NCI-H2081 treated with DMSO at 0.1 percent for 48 hours (cell line): ENCODE data around the gene BANF1.
"Not testable (repeated sequence)": the region's sequence is repeated elsewhere in the genome, so short reads cannot be mapped to it uniquely, and the experiment has no call there.

Source experiments
- DNase-seq: peaks from one replicate; lab custom pipeline; 2025; lab: John Stamatoyannopoulos, UW

BANF1 gene

DNA sequence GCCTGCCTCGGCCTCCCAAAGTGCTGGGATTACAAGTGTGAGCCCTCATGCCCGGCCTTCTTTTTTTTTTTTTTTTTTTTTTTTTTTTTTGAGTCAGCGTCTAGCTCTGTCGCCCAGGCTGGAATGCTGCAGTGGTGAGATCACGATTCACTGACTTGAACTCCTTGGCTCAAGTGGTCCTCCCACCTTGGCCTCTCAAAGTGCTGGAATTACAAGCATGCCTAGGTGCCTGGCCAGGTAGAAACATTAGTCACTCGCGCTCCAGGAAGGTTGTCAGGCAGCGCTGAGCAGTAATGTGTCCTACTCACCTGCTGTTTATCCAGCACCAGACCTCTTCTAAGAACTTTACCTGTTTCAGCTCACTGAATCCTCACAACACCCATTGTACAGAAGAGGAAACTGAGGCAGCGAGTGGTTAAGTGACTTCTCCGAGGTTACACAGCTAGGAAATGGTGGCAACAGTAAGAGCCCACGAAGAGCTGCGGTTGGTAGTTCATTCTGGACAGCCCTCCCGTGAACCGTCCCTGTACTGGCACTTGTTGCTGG lies 9.0 kb downstream of the BANF1 start:
- DNase-seq: no peak

GRCh38 chr11:66011785-66012303 lies 9.5 kb downstream of the BANF1 start, which contains the start of gene CST6:
TSS of gene CST6 (plus strand) at chr11:66012008. CDS start at chr11:66012045, 37 bp downstream.
- DNase-seq: no peak

DNA sequence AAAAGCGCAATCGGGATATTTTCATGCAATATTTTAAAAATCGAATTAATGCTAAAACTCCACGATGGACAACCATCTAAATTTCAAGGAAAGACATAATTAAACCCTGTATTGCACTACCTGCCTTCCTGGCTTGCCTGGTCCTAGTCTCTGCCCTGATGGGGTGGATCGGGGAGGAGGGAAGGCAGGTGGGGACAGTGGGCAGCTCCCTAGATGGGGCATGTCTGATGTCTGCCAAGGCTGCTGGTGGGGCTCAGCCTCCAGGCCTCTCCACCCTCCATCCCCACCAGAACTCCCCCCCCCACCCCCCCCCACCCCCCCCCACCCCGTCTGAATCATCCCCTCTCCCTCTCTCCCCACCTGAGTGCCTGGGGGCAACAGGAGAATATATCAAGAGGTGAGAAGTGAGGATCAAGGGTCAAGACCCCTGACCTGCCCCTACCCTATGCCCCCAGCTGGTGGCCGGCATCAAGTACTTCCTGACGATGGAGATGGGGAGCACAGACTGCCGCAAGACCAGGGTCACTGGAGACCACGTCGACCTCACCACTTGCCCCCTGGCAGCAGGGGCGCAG lies 10.2 kb downstream of the BANF1 start:
- no peak for DNase-seq

GRCh38 chr11:66012946-66013761 lies 10.9 kb downstream of the BANF1 start:
- no peak for DNase-seq

DNA sequence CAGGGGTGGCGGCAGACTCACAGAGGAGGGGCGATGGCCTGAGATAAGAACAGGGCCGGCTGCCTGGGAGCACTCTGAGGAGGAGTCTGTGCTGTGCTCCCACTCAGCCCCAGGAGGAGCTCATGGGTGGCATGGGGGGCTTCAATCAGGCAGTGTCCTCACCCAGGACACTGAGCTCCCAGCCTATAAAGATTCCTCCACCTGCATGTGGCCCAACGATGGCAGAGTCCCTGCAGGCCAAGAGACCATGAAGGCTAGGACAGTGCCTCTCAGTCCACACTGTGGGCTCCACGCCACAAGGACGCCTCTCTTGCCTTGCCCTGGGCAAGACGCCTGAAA lies 11.4 kb downstream of the BANF1 start:
- DNase-seq: no peak

DNA sequence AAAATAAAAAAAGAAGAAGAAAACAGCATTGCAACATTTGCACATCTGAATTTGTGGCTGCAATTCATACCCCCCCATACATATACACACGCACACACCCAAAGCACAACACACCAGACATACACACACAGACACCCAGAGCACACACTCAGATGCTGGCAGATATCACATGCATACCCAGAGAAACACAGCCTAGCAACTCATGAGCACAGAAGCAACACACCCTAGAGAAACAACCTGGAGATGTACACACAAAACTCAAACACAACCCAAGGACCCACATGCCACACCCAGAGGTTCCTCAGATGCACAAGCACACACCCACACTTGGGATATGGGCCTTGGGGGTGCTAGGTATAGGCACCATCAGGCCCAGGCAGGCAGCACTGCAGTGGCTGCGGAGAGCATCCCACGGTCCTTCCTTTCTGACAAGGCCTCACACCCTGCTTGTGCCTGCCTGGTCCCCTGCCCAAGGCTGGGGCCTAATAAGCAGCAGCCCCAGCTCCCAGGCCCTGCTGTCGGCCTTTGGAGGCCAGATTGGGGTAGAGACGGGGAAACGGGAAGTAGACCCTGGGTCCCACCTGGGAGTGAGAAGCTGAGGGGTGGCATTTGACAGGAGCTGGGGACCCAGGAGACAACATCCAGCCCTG lies 12.6 kb downstream of the BANF1 start:
- no peak for DNase-seq

- DNase-seq: no peak
Measured at GRCh38 chr11:66015454-66015881, 13.2 kb downstream of the BANF1 start.

DNA sequence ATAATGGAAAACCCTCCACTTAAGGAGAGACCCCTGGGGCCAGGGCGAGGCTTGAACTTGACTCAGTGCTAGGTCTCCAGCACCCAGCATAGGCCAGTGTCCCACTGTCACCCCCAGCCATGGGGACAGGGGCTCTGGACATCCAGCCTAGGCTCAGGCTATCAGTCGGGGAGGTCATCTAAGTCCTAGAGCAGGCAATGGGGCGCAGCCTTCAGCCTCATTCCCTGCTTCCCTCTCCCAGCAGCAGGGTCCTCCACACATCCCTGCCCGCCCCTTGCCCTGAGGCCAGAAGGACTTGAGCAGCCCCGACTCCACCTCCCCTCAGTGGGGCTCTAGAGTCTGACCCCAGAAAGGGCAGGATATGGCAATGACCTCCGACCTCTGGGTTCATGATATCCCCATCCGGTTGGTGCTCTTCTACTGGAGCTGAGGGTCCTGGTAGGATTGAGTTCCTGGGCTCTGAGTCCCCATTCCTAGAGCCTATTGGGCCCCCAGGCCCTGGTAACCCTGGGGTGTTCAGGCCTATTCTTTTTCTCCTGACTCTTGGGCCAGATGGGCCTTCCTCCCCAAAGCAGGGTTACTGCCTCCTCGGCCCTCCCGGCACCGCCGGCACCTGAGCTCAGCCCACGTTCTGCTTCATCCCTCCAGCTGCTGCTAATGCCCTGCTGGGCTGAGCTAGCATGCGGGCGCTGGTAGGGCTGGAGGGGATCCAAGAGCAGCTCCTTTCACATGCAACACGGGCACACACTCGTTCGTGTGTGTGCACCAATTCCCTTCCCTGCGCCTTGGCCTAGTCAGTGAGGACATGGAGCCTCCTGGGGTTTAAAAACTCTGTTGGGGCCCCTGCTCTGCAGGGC lies 13.9 kb downstream of the BANF1 start:
- DNase-seq: no peak

- no peak for DNase-seq
Measured at GRCh38 chr11:66016793-66017177, 14.5 kb downstream of the BANF1 start.

DNA sequence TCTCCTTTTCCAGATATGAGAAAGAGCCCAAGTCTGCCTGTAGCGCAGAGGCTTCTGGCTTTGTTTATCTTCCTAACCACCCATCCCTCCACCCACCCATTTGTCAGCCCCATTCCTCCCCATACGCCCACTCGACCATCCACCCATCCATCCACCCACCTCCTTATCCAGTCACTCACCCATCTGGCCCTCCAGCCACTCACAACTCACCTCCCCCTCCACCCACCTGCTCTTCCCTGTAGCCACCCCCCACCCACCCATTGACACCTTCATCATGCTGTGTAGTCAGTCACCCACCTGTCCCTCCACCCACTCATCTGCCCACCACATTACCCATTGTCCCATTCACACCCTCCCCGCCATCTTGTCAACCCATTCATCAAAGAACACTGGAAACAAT lies 15.0 kb downstream of the BANF1 start:
- DNase-seq: no peak

GRCh38 chr11:66020212-66020611 lies 17.9 kb downstream of the BANF1 start:
- DNase-seq: no peak

DNA sequence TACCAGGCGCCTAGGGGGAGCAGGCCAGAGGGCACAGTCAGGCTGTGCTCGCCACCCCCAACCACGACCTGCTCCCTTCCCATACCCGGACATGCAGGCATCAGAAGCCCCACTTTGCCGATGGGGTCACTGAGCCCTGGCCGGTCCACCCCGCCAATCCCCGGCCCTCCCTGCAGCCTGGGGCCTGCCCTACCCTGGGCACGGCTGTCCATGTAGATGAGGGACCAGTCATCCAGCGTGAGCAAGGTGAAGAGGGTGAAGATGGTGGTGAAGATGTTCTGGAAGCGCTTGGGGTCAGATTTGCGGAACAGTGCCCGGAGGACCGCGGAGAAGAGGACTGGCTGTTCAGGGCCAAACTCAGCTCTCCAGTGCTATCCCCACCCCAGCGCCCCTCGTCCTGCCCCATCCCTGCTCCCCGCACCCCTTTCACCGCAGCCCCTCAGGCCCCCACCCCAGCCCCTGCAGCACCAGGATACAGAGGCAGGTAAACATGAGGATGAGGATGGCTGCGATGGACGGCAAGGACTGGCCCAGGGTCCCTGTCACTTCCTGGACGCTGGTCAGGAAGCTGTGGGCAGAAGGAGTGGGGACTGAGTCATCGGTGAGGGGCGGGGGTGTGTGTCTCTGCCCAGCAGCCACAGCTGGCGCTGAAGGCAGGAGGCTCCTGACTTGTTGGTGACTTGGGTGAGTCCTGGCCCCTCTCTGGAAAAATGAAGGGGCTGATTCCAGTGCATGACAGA lies 18.5 kb downstream of the BANF1 start:
- DNase-seq: no peak

DNA sequence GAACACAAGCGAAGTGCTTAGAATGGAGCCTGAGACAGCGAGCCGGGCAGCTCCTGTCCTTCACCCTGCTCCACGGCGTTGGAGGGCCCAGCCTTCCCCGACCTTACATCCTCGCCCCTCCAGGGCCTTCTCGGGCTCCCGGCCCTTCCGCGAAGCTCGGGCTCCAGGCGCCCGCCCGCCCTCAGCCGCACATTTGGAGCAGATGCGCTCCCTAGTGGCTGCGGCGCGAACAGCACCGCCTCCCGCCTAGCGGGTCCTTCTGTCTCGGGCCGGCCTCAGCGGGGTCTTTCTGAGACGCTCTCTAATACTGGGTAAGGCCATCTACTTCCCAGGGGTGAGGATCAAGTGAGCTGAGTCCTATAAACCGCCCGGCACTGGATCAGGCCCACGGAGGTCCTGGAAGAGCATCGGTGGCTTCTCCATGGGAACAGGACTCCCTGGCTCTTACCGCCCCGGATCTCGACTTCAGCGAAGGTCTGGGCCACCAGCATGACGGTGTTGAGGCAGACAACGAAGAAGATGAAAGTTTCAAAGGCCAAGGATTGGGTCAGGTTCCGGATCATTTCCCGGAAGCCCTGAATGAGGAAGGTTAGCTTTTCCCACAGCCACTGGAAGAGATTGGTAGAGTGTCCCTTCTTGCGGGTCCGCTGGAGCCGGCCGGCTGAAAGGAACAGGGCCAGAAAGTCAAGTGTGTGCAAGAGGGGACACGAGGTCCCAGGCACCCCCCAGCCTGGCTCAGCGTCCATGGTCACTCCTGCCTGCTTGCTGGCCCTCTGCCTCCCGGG lies 20.3 kb downstream of the BANF1 start:
- no peak for DNase-seq

DNA sequence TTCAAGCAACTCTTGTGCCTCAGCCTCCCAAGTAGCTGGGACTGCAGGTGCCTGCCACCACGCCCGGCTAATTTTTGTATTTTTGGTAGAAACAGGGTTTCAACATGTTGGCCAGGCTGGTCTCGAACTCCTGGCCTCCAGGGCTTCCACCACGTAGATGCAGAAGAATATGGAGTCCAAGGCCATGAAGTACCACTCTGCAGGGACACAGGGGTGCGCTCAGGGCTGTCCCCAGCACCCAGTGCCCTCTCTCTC lies 20.8 kb downstream of the BANF1 start:
- not testable (repeated sequence) for DNase-seq

GRCh38 chr11:66026017-66026529 lies 23.8 kb downstream of the BANF1 start, which contains the start of gene CATSPER1:
TSS of gene CATSPER1 (minus strand) at chr11:66026479. CDS start at chr11:66026379, 100 bp downstream.
- no peak for DNase-seq

GRCh38 chr11:66032957-66033735 lies 30.8 kb downstream of the BANF1 start:
- no peak for DNase-seq

- no peak for DNase-seq
Measured at GRCh38 chr11:66035653-66036333, 33.5 kb downstream of the BANF1 start.

DNA sequence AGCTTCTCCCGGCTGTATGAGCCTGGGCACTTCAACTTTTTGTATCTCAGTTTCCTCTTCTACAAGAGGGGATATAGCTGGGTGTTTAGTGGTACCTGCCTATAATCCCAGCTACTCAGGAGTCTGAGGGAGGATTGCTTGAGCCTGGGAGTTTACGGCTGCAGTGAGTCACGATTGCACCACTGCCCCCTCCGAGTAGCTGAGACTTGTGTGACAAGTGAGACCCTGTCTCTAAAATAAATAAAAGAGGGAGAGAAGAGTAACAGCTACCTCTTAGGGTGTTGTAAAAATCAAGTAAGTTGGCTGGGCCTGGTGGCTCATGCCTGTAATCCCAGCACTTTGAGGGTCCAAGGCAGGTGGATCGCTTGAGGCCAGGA lies 34.0 kb downstream of the BANF1 start:
- no peak for DNase-seq

DNA sequence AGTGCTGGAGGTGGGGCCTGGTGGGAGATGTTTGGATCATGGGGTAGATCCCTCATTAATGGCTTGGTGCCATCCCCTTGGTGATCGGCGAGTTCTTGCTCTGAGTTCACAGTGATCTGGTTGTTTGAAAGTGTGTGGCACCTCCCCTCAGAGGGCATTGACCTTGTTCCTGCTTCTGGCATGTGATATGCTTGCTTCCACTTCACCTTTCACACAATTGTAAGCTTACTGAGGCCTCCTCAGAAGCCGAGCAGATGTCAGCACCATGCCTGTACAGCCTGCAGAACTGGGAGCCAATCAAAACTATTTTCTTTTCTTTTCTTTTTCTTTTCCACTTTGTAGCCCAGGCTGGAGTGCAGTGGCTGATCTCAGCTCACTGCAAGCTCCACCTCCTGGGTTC lies 35.0 kb downstream of the BANF1 start:
- no peak for DNase-seq
